WI38 (cell line): ENCODE data around the gene PROK1.

Experiments
- H3K4me3 ChIP-seq: 2 replicates; pipeline ENCODE4 v1.5.1; 2011; ENCODE audit warnings: low read depth, mild to moderate bottlenecking, control low read depth, low read length
- CTCF ChIP-seq: IDR thresholded peaks from 2 replicates; pipeline ENCODE4 v1.5.1; 2012; ENCODE audit warnings: low read depth, mild to moderate bottlenecking, control low read depth, low read length

PROK1 gene

GRCh38 chr1:110444561-110444960, 6.4 kb upstream of the PROK1 start:
- no peak overlapping the region for H3K4me3 ChIP-seq

GRCh38 chr1:110449661-110450651, 993 bp upstream of the PROK1 start:
- TF ChIP-seq CTCF = no peak
- H3K4me3 ChIP-seq = no peak overlapping the region

More at GRCh38 chr1:110444561-110444960, 6.4 kb upstream of the PROK1 start:
- no peak for TF ChIP-seq CTCF

GRCh38 chr1:110452330-110452729, 1.4 kb downstream of the PROK1 start:
- H3K4me3 ChIP-seq = no peak overlapping the region
- no peak for TF ChIP-seq CTCF

- TF ChIP-seq CTCF = no peak
- H3K4me3 ChIP-seq = no peak overlapping the region
These were observed 2.9 kb downstream of the PROK1 start for GRCh38 chr1:110453829-110454228.

GRCh38 chr1:110454328-110454727, 3.4 kb downstream of the PROK1 start:
- H3K4me3 ChIP-seq = no peak overlapping the region
- no peak for TF ChIP-seq CTCF

GRCh38 chr1:110455151-110455550, 4.2 kb downstream of the PROK1 start:
- TF ChIP-seq CTCF = 0 out of 2 replicates have a peak, but pooled peaks have one; percentile 14

GRCh38 chr1:110457206-110457605, 6.3 kb downstream of the PROK1 start:
- no peak for TF ChIP-seq CTCF
- no peak overlapping the region for H3K4me3 ChIP-seq

More at GRCh38 chr1:110455151-110455550, 4.2 kb downstream of the PROK1 start:
- no peak overlapping the region for H3K4me3 ChIP-seq
